AG09319 (cell line): ENCODE measurements around the gene PRKCD.

ENCODE experiments used
- DNase-seq: peaks from one replicate; pipeline ENCODE4 v3.0.0-alpha.2; 2010; ENCODE audit warnings: low read depth; ENCODE audit errors: extremely low read depth
- TF ChIP-seq, protein P1 (sequence below): IDR thresholded peaks from 2 replicates; pipeline ENCODE4 v1.5.1; 2011; ENCODE audit warnings: low read depth, mild to moderate bottlenecking, inconsistent platforms, low read length, moderate library complexity

Gene PRKCD

DNA sequence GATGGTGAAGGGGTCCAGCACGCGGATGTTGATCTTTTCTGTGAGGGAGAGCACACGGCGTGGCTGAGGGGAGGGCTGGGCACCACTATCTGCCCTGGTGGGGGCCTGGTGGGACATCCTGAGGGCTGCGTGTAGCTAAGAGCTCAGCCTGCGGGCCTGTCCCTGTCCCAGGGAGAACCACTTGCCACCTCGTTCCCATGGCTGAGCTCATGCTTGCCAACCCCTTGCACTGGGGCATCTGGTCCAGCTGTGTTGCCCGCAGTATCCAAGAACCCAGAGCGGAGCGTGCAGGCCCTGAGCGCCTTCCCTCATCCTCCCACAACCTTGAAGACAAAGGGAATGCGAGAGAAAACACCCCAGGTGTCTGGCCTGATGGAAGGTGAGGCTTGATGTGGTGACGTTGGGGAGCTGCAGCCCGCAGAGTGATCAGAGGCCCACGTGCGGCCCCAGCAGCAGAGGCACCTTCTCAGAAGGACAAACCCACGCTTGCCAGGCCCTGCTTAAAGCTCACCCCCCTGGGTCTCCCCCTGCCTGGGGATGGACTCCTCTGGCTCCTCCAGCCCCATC lies 65.9 kb downstream of the PRKCD start:
- TF ChIP-seq, protein P1, sequence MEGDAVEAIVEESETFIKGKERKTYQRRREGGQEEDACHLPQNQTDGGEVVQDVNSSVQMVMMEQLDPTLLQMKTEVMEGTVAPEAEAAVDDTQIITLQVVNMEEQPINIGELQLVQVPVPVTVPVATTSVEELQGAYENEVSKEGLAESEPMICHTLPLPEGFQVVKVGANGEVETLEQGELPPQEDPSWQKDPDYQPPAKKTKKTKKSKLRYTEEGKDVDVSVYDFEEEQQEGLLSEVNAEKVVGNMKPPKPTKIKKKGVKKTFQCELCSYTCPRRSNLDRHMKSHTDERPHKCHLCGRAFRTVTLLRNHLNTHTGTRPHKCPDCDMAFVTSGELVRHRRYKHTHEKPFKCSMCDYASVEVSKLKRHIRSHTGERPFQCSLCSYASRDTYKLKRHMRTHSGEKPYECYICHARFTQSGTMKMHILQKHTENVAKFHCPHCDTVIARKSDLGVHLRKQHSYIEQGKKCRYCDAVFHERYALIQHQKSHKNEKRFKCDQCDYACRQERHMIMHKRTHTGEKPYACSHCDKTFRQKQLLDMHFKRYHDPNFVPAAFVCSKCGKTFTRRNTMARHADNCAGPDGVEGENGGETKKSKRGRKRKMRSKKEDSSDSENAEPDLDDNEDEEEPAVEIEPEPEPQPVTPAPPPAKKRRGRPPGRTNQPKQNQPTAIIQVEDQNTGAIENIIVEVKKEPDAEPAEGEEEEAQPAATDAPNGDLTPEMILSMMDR, result no peak
- DNase-seq, result no peak

DNA sequence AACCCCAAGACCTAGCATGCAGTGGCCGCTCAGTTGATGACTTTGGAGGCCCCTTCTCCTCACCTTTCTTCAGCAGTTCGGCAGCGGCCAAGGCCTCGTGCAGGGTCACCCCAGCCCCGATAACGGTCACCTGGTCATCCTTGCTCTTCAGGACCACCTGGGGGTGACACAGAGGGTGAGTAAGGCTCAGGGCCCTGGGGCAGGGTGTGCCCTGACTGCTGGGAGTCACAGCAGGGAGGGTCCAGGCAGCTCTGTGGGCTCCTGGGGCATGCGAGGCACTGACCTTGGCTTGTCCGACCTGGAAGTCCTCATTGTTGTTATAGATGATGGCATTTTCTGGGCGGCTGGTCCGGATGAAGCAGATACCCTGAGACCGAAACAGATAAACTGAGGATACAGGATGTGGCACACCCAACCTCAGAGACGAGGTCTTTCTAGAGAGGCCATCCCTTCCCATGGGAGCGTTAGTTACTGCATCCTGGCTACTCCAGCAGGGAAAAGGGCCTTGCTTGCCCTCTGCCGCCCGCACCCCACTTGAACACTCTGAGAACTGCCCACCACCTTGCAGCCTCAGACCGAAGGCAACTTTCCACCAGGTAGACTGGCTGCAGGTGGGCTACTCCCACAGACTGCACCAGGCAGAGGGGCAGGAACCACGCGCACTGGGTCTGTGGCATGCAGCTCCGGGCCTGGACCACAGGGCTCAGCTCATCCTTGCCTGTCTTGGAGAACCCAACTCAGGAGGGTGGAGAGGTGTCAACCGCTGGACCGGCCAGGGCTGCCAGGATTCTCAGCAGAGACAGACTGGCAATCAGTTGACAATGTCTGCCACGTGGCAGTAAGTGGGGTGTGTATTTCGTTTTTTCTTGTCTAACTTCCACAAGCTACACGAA lies 67.2 kb downstream of the PRKCD start:
- TF ChIP-seq, protein P1, result no peak

DNA sequence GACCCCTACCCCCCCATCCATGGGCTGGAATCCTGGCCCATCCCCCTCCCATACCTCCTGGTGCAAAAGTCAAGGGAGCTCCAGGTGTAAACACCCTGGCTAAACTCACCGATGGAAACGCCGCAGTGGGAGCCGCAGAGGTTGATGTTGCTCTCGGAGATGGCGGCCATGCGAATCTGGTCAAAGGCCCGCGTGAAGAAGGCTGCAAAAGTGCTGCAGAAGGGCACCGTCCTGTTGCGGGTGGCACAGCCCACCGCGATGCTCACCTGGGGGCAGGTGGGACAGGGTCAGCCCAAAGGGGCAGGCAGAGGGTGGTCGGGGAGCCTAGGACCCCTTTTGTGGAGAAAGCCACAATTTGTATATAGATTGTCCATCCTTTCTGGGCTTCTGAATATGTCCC lies 68.2 kb downstream of the PRKCD start:
- DNase-seq, result no peak
- TF ChIP-seq, protein P1, result no peak

More for the DNA sequence above, 67.2 kb downstream of the PRKCD start:
- DNase-seq, result no peak

DNA sequence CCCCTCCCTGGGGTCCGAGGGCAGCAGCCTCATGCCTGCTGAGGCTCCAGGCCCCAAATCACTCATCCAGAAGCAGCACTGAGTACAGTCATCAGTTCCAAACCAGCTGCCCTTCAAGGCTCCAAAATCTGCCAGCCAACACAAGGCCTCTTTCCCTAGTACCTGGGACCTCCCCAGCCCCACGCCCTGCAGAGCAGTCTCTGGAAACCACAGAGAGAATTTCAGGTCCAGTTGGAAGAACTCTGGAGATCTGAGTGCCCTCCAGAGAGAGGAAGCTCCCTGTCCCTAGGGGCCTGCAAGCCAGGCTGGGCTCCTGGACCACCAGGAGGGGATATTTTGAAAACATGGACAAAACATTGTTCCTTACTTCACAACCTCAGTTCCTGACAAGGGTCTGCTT lies 68.6 kb downstream of the PRKCD start:
- TF ChIP-seq, protein P1, result no peak
- DNase-seq, result no peak

DNA sequence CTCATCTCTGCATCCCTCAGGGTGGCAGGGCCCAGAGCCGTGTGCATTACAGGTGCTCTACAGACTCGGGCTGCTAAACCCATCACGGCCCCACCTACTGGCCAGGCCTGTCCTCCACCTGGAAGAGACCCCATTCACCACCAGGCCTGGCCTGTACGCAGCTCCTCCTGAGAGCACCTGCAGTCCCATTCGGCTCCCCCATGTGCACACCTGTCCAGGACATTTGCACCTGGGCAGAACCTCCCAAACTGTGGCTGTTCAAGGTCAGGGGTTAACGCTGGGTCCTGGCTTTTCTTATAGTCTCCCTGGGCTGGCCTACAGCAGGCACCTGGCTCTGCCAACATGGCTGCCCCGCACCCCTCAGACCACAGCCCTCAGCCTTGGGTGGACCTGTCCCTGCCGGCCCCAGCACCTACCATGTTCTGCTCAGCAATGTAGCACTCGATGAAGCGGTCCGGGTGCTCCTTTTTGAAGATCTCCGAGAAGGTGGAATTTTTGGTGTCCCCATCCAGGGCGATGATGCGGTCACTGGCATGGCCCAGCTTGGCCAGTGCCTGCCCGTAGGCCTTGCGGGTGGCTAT lies 69.1 kb downstream of the PRKCD start:
- no peak for DNase-seq
- TF ChIP-seq, protein P1, result no peak; the same call in 1 of the 2 replicates

DNA sequence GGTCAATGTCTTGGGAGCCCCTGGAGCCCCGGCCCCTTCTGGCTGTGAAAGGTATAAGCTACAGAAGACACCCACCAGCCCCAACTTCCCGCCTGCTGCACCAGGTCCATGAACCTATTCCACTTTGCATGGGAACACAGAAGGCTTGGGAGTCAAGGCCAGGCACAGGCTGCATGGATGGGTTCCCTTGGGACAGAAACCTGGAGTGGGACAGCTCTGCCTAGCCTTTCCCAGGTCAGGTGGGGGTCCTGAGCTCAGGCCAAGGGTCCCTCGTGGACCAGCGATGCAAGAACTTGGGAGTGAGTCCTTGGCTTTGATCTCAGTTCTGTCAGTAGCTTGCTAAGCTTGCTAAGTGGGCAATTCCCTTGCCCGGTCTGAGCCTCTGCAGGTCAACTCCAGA lies 69.8 kb downstream of the PRKCD start:
- no peak for DNase-seq
- TF ChIP-seq, protein P1, result no peak
